ENCODE data around the gene PACRG. TPM values are rescaled to one million over a fixed set of nuclear protein-coding genes. Genes with fewer than 3 reads are reported as not detected.

PACRG gene
- total RNA-seq, 1 experiment from 2014 or later: not detected

DNA sequence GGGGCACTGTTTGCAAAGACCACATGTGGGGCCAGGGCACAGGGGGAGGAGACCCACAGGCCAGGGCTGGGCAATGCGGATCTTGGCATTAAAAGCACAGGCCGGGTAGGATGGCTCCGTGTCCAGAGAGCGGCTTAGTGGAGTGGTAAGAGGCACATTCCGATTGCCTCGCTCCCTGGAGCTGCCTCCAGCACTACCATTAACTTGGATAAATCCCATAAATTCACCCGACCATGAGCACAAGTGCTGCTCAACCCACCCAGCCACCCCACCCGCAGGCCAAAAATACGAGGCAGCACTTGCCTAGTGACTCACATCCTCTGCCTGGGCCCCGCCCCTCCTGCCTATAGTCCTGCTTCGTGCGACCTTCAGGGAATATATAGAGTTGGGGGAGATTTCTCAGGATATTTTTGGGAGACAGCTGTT lies 619.3 kb downstream of the PACRG start:
- DNase-seq: no peak
- no peaks in the 10 kb centered on the region for H3K4me1 ChIP-seq
- ChIA-PET CTCF (no interaction called here), POLR2A (no interaction called here)
- no peak overlapping the region for H3K4me3 ChIP-seq (ENCODE audit: low read depth, low read length)
- intact Hi-C loops (cut with micrococcal nuclease; ENCODE audit: unreplicated experiment): no loop called here
- H3K27me3 ChIP-seq (replicated peaks; ENCODE audit: control insufficient read depth, insufficient read depth, low read length): no peaks in the 10 kb centered on the region
- Mint-ChIP-seq H3K9me3 (ENCODE audit: unreplicated experiment) (no peaks in the 10 kb centered on the region), H3K27me3 (ENCODE audit: insufficient read depth, unreplicated experiment) (no peaks in the 10 kb centered on the region), H3K4me3 (ENCODE audit: unreplicated experiment) (no peak overlapping the region), H3K4me1 (ENCODE audit: low read depth, unreplicated experiment) (no peaks in the 10 kb centered on the region), H3K27ac (ENCODE audit: unreplicated experiment) (no peak overlapping the region), H3K36me3 (ENCODE audit: insufficient read depth, unreplicated experiment) (no peaks in the 10 kb centered on the region)
- H3K9me3 ChIP-seq: no peaks in the 10 kb centered on the region
- no TSS peak for BruUV-seq (replicated peaks)
- TF ChIP-seq, protein P1, sequence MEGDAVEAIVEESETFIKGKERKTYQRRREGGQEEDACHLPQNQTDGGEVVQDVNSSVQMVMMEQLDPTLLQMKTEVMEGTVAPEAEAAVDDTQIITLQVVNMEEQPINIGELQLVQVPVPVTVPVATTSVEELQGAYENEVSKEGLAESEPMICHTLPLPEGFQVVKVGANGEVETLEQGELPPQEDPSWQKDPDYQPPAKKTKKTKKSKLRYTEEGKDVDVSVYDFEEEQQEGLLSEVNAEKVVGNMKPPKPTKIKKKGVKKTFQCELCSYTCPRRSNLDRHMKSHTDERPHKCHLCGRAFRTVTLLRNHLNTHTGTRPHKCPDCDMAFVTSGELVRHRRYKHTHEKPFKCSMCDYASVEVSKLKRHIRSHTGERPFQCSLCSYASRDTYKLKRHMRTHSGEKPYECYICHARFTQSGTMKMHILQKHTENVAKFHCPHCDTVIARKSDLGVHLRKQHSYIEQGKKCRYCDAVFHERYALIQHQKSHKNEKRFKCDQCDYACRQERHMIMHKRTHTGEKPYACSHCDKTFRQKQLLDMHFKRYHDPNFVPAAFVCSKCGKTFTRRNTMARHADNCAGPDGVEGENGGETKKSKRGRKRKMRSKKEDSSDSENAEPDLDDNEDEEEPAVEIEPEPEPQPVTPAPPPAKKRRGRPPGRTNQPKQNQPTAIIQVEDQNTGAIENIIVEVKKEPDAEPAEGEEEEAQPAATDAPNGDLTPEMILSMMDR (IDR thresholded peaks at IDR 0.05; ENCODE audit: insufficient read depth in 1 of 2, low read depth in 1 of 2, low read length in 1 of 2, severe bottlenecking in 1 of 2, unreplicated experiment in 1 of 2): no peak
- H3K36me3 ChIP-seq (ENCODE audit: control insufficient read depth, insufficient read depth, low read length): no peaks in the 10 kb centered on the region

DNA sequence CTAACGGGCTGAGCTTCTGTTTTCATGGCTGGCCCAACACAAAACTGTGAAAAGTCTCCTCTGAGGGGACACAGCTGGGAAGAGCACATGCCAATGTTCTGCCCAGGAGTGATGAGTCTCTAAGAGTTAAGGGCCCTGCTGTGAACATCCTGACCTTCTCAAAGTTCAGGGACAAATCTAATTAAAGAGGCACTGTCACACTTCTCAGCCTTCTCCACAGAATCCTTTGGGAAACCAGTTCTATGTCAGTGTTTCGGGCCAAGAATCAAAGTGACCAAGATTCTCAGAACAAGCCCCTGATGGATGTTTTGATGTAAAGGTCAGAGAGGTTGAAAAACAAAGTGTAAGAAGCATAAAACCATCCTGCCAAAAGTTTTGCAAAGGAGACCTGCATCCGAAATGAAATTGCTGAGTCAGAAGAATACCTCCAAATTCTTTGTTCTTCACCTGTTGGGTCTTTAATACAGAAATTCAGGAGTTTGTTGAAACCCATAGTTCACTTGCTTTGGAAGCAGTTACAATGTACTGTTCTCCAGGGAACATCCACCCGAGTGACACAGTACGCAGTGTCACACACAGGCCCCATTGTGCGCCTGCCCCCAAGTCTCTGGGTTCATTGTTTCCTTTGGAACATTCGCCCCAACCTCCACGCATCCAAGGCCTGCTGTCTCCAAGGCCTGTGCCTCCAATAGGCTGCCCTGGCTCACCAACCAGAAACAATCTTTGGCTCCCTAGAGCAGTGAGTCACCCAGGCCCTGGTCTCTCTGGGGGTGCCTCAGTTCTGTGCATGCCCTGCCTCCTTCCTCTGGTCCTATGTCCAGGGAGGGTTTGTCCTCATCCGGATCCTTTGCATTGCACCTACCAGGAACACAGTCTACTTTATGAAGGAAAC lies 621.3 kb downstream of the PACRG start:
- Mint-ChIP-seq H3K4me3 (ENCODE audit: unreplicated experiment) (no peak overlapping the region), H3K27me3 (ENCODE audit: insufficient read depth, unreplicated experiment) (no peaks in the 10 kb centered on the region), H3K9me3 (ENCODE audit: unreplicated experiment) (no peaks in the 10 kb centered on the region), H3K27ac (ENCODE audit: unreplicated experiment) (no peak overlapping the region), H3K4me1 (ENCODE audit: low read depth, unreplicated experiment) (no peaks in the 10 kb centered on the region), H3K36me3 (ENCODE audit: insufficient read depth, unreplicated experiment) (no peaks in the 10 kb centered on the region)
- H3K27me3 ChIP-seq (replicated peaks; ENCODE audit: control insufficient read depth, insufficient read depth, low read length): no peaks in the 10 kb centered on the region
- TF ChIP-seq, protein P1 (IDR thresholded peaks at IDR 0.05; ENCODE audit: insufficient read depth in 1 of 2, low read depth in 1 of 2, low read length in 1 of 2, severe bottlenecking in 1 of 2, unreplicated experiment in 1 of 2): no peak
- BruUV-seq (replicated peaks): no TSS peak
- H3K36me3 ChIP-seq (ENCODE audit: control insufficient read depth, insufficient read depth, low read length): no peaks in the 10 kb centered on the region
- POLR2A ChIA-PET: no interaction called here
- CTCF ChIA-PET: no interaction called here
- intact Hi-C loops (cut with micrococcal nuclease; ENCODE audit: unreplicated experiment): no loop called here
- H3K4me1 ChIP-seq: no peaks in the 10 kb centered on the region
- no peak for DNase-seq
- no peaks in the 10 kb centered on the region for H3K9me3 ChIP-seq
- no peak overlapping the region for H3K4me3 ChIP-seq (ENCODE audit: low read depth, low read length)

DNA sequence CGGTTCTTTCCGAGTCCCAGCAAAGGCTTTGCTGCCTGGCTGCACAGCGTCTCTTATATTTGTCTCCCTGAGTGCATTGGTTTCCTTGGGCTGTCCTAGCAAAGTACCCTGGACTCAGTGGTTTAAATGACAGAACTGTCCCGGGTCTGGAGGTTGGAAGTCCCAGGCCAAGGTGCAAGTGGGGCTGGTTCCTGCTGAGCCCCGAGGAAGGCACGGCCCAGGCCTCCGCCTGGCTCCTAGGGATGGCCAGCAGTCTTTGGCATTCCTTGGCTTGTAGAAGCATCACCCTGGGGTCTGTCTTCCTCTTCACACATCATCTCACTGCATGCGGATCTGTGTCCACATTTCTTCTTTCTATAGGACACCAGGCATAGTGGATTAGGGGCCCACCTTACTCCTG lies 621.9 kb downstream of the PACRG start:
- no peaks in the 10 kb centered on the region for H3K4me1 Mint-ChIP-seq (ENCODE audit: low read depth, unreplicated experiment)
- no peak overlapping the region for H3K4me3 Mint-ChIP-seq (ENCODE audit: unreplicated experiment)
- H3K9me3 Mint-ChIP-seq (ENCODE audit: unreplicated experiment): no peaks in the 10 kb centered on the region
- Histone ChIP-seq H3K36me3 (ENCODE audit: control insufficient read depth, insufficient read depth, low read length) (no peaks in the 10 kb centered on the region), H3K9me3 (no peaks in the 10 kb centered on the region), H3K4me1 (no peaks in the 10 kb centered on the region), H3K27me3 (replicated peaks; ENCODE audit: control insufficient read depth, insufficient read depth, low read length) (no peaks in the 10 kb centered on the region), H3K4me3 (ENCODE audit: low read depth, low read length) (no peak overlapping the region)
- no TSS peak for BruUV-seq (replicated peaks)
- DNase-seq: no peak
- intact Hi-C loops (cut with micrococcal nuclease; ENCODE audit: unreplicated experiment): no loop called here
- POLR2A ChIA-PET: no interaction called here
- H3K27ac Mint-ChIP-seq (ENCODE audit: unreplicated experiment): no peak overlapping the region
- H3K27me3 Mint-ChIP-seq (ENCODE audit: insufficient read depth, unreplicated experiment): no peaks in the 10 kb centered on the region
- CTCF ChIA-PET: no interaction called here
- no peaks in the 10 kb centered on the region for H3K36me3 Mint-ChIP-seq (ENCODE audit: insufficient read depth, unreplicated experiment)
- TF ChIP-seq, protein P1 (IDR thresholded peaks at IDR 0.05; ENCODE audit: insufficient read depth in 1 of 2, low read depth in 1 of 2, low read length in 1 of 2, severe bottlenecking in 1 of 2, unreplicated experiment in 1 of 2): no peak

Data from Caco-2 (cell line).